ENCODE results near the gene ARL10. TPM values are rescaled to one million over a fixed set of nuclear protein-coding genes. Genes with fewer than 3 reads are reported as not detected.
"Not testable (repeated sequence)": the region's sequence is repeated elsewhere in the genome, so short reads cannot be mapped to it uniquely, and the experiment has no call there.

ARL10 gene
- total and polyA plus RNA-seq, 4 donors = 0.35 to 2.2 (median 1.5) TPM

- Histone ChIP-seq H3K27me3 (ENCODE audit: control insufficient read depth in 4 of 4, insufficient read depth in 4 of 4, low read length in 3 of 4) (no peaks in the 10 kb centered on the region), H3K4me3 (ENCODE audit: low read depth in 1 of 3, low read length in 3 of 3) (no peak overlapping the region), H3K27ac (ENCODE audit: low read depth in 1 of 2, low read length in 2 of 2) (no peak overlapping the region), H3K36me3 (ENCODE audit: control insufficient read depth in 4 of 4, insufficient read depth in 3 of 4, low read depth in 1 of 4, low read length in 3 of 4) (peaks cover 5 to 28% (median 8%) of the 10 kb centered on the region in 4 donors), H3K4me1 (ENCODE audit: control insufficient read depth in 4 of 4, insufficient read depth in 4 of 4, low read length in 3 of 4) (peaks cover 0 to 1% (median under 1%) of the 10 kb centered on the region in 4 donors), H3K9me3 (ENCODE audit: control insufficient read depth in 4 of 4, low read length in 3 of 4) (no peaks in the 10 kb centered on the region), H3K9ac (ENCODE audit: low read depth in 1 of 2, low read length in 2 of 2) (no peak overlapping the region)
- no peak for DNase-seq (ENCODE audit: low spot score)
- WGBS = 97% methylated on average over 6 of the region's 6 CpGs
- TF ChIP-seq FOXA1 (IDR thresholded peaks at IDR 0.05) = no peak
- no peak for TF ChIP-seq EGR1 (IDR thresholded peaks at IDR 0.05; ENCODE audit: low read depth in 2 of 2)
- no peak for TF ChIP-seq HNF4A (conservative IDR thresholded peaks at IDR 0.05)
- TF ChIP-seq FOXA2 (IDR thresholded peaks at IDR 0.05) = no peak
- TF ChIP-seq, protein P1, sequence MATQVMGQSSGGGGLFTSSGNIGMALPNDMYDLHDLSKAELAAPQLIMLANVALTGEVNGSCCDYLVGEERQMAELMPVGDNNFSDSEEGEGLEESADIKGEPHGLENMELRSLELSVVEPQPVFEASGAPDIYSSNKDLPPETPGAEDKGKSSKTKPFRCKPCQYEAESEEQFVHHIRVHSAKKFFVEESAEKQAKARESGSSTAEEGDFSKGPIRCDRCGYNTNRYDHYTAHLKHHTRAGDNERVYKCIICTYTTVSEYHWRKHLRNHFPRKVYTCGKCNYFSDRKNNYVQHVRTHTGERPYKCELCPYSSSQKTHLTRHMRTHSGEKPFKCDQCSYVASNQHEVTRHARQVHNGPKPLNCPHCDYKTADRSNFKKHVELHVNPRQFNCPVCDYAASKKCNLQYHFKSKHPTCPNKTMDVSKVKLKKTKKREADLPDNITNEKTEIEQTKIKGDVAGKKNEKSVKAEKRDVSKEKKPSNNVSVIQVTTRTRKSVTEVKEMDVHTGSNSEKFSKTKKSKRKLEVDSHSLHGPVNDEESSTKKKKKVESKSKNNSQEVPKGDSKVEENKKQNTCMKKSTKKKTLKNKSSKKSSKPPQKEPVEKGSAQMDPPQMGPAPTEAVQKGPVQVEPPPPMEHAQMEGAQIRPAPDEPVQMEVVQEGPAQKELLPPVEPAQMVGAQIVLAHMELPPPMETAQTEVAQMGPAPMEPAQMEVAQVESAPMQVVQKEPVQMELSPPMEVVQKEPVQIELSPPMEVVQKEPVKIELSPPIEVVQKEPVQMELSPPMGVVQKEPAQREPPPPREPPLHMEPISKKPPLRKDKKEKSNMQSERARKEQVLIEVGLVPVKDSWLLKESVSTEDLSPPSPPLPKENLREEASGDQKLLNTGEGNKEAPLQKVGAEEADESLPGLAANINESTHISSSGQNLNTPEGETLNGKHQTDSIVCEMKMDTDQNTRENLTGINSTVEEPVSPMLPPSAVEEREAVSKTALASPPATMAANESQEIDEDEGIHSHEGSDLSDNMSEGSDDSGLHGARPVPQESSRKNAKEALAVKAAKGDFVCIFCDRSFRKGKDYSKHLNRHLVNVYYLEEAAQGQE (IDR thresholded peaks at IDR 0.05) = no peak
- TF ChIP-seq, protein P2, sequence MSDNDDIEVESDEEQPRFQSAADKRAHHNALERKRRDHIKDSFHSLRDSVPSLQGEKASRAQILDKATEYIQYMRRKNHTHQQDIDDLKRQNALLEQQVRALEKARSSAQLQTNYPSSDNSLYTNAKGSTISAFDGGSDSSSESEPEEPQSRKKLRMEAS (IDR thresholded peaks at IDR 0.05) = no peak
- no peak for TF ChIP-seq YY1 (IDR thresholded peaks at IDR 0.05)
- TF ChIP-seq, protein P3, sequence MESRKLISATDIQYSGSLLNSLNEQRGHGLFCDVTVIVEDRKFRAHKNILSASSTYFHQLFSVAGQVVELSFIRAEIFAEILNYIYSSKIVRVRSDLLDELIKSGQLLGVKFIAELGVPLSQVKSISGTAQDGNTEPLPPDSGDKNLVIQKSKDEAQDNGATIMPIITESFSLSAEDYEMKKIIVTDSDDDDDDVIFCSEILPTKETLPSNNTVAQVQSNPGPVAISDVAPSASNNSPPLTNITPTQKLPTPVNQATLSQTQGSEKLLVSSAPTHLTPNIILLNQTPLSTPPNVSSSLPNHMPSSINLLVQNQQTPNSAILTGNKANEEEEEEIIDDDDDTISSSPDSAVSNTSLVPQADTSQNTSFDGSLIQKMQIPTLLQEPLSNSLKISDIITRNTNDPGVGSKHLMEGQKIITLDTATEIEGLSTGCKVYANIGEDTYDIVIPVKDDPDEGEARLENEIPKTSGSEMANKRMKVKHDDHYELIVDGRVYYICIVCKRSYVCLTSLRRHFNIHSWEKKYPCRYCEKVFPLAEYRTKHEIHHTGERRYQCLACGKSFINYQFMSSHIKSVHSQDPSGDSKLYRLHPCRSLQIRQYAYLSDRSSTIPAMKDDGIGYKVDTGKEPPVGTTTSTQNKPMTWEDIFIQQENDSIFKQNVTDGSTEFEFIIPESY (IDR thresholded peaks at IDR 0.05) = no peak
- TF ChIP-seq RAD21 (IDR thresholded peaks at IDR 0.05) = no peak
- no peak for TF ChIP-seq GABPA (IDR thresholded peaks at IDR 0.05 in 1 of 2, conservative IDR thresholded peaks at IDR 0.05 in 1 of 2)
- TF ChIP-seq, protein P4, sequence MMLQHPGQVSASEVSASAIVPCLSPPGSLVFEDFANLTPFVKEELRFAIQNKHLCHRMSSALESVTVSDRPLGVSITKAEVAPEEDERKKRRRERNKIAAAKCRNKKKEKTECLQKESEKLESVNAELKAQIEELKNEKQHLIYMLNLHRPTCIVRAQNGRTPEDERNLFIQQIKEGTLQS (IDR thresholded peaks at IDR 0.05) = no peak
- TF ChIP-seq CTCF (IDR thresholded peaks at IDR 0.05; ENCODE audit: low read depth, low read length, missing input control) = no peak
Measured at GRCh38 chr5:176407456-176408251, 42.4 kb downstream of the ARL10 start.

- not testable (repeated sequence) for H3K27me3 ChIP-seq (ENCODE audit: control insufficient read depth in 4 of 4, insufficient read depth in 4 of 4, low read length in 3 of 4); H3K9ac ChIP-seq (ENCODE audit: low read depth in 1 of 2, low read length in 2 of 2); DNase-seq (ENCODE audit: low spot score); H3K4me1 ChIP-seq (ENCODE audit: control insufficient read depth in 4 of 4, insufficient read depth in 4 of 4, low read length in 3 of 4); H3K9me3 ChIP-seq (ENCODE audit: control insufficient read depth in 4 of 4, low read length in 3 of 4); H3K4me3 ChIP-seq (ENCODE audit: low read depth in 1 of 3, low read length in 3 of 3); H3K27ac ChIP-seq (ENCODE audit: low read depth in 1 of 2, low read length in 2 of 2)
- H3K36me3 ChIP-seq (ENCODE audit: control insufficient read depth in 4 of 4, insufficient read depth in 3 of 4, low read depth in 1 of 4, low read length in 3 of 4) = peaks cover 5 to 28% (median 8%) of the 10 kb centered on the region in 4 donors
- 97% methylated on average over 10 of the region's 10 CpGs for WGBS
Measured at GRCh38 chr5:176408252-176408573, 42.9 kb downstream of the ARL10 start.
